Sigmoid colon (tissue), 7 donors: ENCODE measurements around the gene PTPRF. TPM values are rescaled to one million over a fixed set of nuclear protein-coding genes. Genes with fewer than 3 reads are reported as not detected.

Experiments used
- DNase-seq: peaks from one replicate; pipeline ENCODE4 v3.0.0-alpha.2; 2019
- H3K27ac ChIP-seq, 4 donors: fragments of 200-600 bp; sonication (generic); one replicate each; pipeline ENCODE4 v1.5.1; 2016 to 2019; ENCODE audit warnings: mild to moderate bottlenecking in 1 of 4
- H3K27me3 ChIP-seq, 3 donors: fragments of 200-600 bp; sonication (generic); one replicate each; pipeline ENCODE4 v1.5.1; 2019; ENCODE audit warnings: mild to moderate bottlenecking in 1 of 3
- H3K36me3 ChIP-seq, 4 donors: fragments of 200-600 bp; sonication (generic); one replicate each; pipeline ENCODE4 v1.5.1; 2016 to 2019
- H3K4me1 ChIP-seq, 4 donors: fragments of 200-600 bp; sonication (generic); one replicate each; pipeline ENCODE4 v1.5.1; 2017 to 2019
- H3K4me3 ChIP-seq, 4 donors: fragments of 200-600 bp; sonication (generic); one replicate each; pipeline ENCODE4 v1.5.1; 2017 to 2019; ENCODE audit warnings: mild to moderate bottlenecking in 2 of 4, moderate library complexity in 1 of 4
- H3K9me3 ChIP-seq, 4 donors: fragments of 200-600 bp in 3 of 4; sonication (generic) in 3 of 4; one replicate each; pipeline versions ENCODE4 v1.5.1 to v1.6.1; 2013 to 2019
- CTCF ChIP-seq, 4 experiments: fragments of 450-650 bp in 3 of 4; fragments of 200-600 bp in 1 of 4; IDR thresholded peaks; one replicate each; pipeline ENCODE4 v1.5.1; 2016 to 2019; ENCODE audit warnings: antibody characterized with exemption in 4 of 4, mild to moderate bottlenecking in 3 of 4, moderate library complexity in 2 of 4
- EP300 ChIP-seq, 4 donors: sonication (generic); formaldehyde crosslinking; IDR thresholded peaks; one replicate each; pipeline ENCODE4 v1.6.1; 2017; ENCODE audit warnings: antibody characterized with exemption in 4 of 4
- POLR2A ChIP-seq, 2 donors: fragments of 450-650 bp; IDR thresholded peaks; one replicate each; pipeline ENCODE4 v1.6.1; 2016; ENCODE audit warnings: antibody characterized with exemption in 2 of 2, mild to moderate bottlenecking in 2 of 2, moderate library complexity in 2 of 2
- POLR2AphosphoS5 ChIP-seq, 4 donors: sonication (generic); formaldehyde crosslinking; IDR thresholded peaks; one replicate each; pipeline ENCODE4 v1.6.1; 2017; ENCODE audit warnings: antibody characterized with exemption in 4 of 4
- WGBS, 2 donors: extraction: QIAGEN DNeasy Blood & Tissue Kit; methylation state at CpG; one replicate each; pipeline ENCODE4 v1.1.7; 2013; 5-methylcytosine and 5-hydroxymethylcytosine counted together
- intact Hi-C: fragments of 100-400 bp; cut with DNase I; formaldehyde crosslinking; loops from one replicate; pipeline ENCODE4 v1.15.1; 2023
- polyA plus RNA-seq, 3 donors: library from polyadenylated mRNA; stranded (reverse); fragments of 200-250 nt; gene quantifications; one replicate each; pipeline ENCODE4 v1.2.3, GENCODE V29; 2013
- total RNA-seq, 4 donors: library from RNA; depleted of rRNA; stranded (reverse); fragments of >200 nt; gene quantifications; one replicate each; pipeline ENCODE4 v1.1.0, GENCODE V29; 2016
- donor health status: healthy with polysubstance abuse.
- donor health status: Bipolar disorder and iron deficiency.
- donor health status: healthy.

Gene PTPRF
- total and polyA plus RNA-seq, 7 donors = 18.6 to 125 (median 40.0) TPM

- TF ChIP-seq CTCF (IDR thresholded peaks at IDR 0.05) (peak; percentile 90 to 97 (median 92)), POLR2AphosphoS5 (IDR thresholded peaks at IDR 0.05) (peak in 3 of 4 donors; percentile 35 to 48 (median 37)), POLR2A (IDR thresholded peaks at IDR 0.05) (no peak)
- Histone ChIP-seq H3K36me3 (no peaks in the 10 kb centered on the region), H3K4me3 (no peak overlapping the region), H3K9me3 (no peaks in the 10 kb centered on the region), H3K27me3 (no peaks in the 10 kb centered on the region), H3K27ac (peak overlapping the region in 3 of 4 donors; percentile 90 to 97 (median 93)), H3K4me1 (peaks cover 0 to 36% (median 35%) of the 10 kb centered on the region in 4 donors)
- WGBS, 2 donors = 13 to 19% methylated on average over 11 of the region's 11 CpGs
- intact Hi-C loops = loop anchor here (1.0 to 2.0 kb wide), 3 partner anchors 24 to 178 kb away; partner anchors contain the start of genes KDM4A and ST3GAL3
- DNase-seq = peak; percentile 91
Measured at GRCh38 chr1:43529206-43529731, 1.4 kb upstream of the PTPRF start.

GRCh38 chr1:43531107-43531905 is 623 bp downstream of the PTPRF start:
- 1% methylated on average over 102 of the region's 102 CpGs for WGBS, 2 donors
- no peaks in the 10 kb centered on the region for H3K9me3 ChIP-seq
- no peaks in the 10 kb centered on the region for H3K27me3 ChIP-seq
- no peaks in the 10 kb centered on the region for H3K36me3 ChIP-seq
- no peak for DNase-seq
- H3K4me3 ChIP-seq = peak overlapping the region; percentile 91 to 97 (median 96)
- TF ChIP-seq EP300 (IDR thresholded peaks at IDR 0.05) (no peak), CTCF (IDR thresholded peaks at IDR 0.05) (no peak), POLR2AphosphoS5 (IDR thresholded peaks at IDR 0.05) (peak in 2 of 4 donors; percentile 38 to 40), POLR2A (IDR thresholded peaks at IDR 0.05) (no peak)
- H3K4me1 ChIP-seq = peaks cover 0 to 54% (median 50%) of the 10 kb centered on the region in 4 donors
- intact Hi-C loops = loop anchor here (1.0 to 10.0 kb wide), 3 partner anchors 34 to 503 kb away; partner anchors contain the start of genes IPO13 and SLC6A9
- peak overlapping the region; percentile 84 to 97 (median 92) for H3K27ac ChIP-seq

- H3K27ac ChIP-seq = peak overlapping the region; percentile 84 to 97 (median 92)
- no peaks in the 10 kb centered on the region for H3K36me3 ChIP-seq
- intact Hi-C loops = loop anchor here (1.0 to 10.0 kb wide), 3 partner anchors 33 to 503 kb away; partner anchors contain the start of genes IPO13 and SLC6A9
- peak overlapping the region; percentile 91 to 97 (median 96) for H3K4me3 ChIP-seq
- WGBS, 2 donors = 7 to 36% methylated on average over 15 of the region's 15 CpGs
- no peaks in the 10 kb centered on the region for H3K9me3 ChIP-seq
- TF ChIP-seq POLR2A (IDR thresholded peaks at IDR 0.05) = no peak
- no peak for TF ChIP-seq POLR2AphosphoS5 (IDR thresholded peaks at IDR 0.05)
- no peak for TF ChIP-seq EP300 (IDR thresholded peaks at IDR 0.05)
- TF ChIP-seq CTCF (IDR thresholded peaks at IDR 0.05) = no peak
- no peaks in the 10 kb centered on the region for H3K27me3 ChIP-seq
- DNase-seq = no peak
- peaks cover 0 to 62% (median 56%) of the 10 kb centered on the region in 4 donors for H3K4me1 ChIP-seq
Measured at GRCh38 chr1:43531906-43532584, 1.4 kb downstream of the PTPRF start.

- H3K9me3 ChIP-seq = no peaks in the 10 kb centered on the region
- H3K27ac ChIP-seq = peak overlapping the region; percentile 84 to 97 (median 92)
- 22 to 73% methylated on average over 5 of the region's 5 CpGs for WGBS, 2 donors
- no peaks in the 10 kb centered on the region for H3K27me3 ChIP-seq
- intact Hi-C loops = loop anchor here (5.0 to 10.0 kb wide), 2 partner anchors 415 to 502 kb away; partner anchors contain the start of genes IPO13 and SLC6A9
- H3K36me3 ChIP-seq = no peaks in the 10 kb centered on the region
- H3K4me1 ChIP-seq = peaks cover 0 to 66% (median 57%) of the 10 kb centered on the region in 4 donors
- no peak for DNase-seq
- H3K4me3 ChIP-seq = peak overlapping the region in 2 of 4 donors; percentile 97
- TF ChIP-seq POLR2AphosphoS5 (IDR thresholded peaks at IDR 0.05) (no peak), EP300 (IDR thresholded peaks at IDR 0.05) (no peak), CTCF (IDR thresholded peaks at IDR 0.05) (no peak), POLR2A (IDR thresholded peaks at IDR 0.05) (no peak)
Measured at GRCh38 chr1:43532716-43533115, 2.0 kb downstream of the PTPRF start.
